Measurements from ENCODE around the gene SETBP1.

SETBP1 gene

DNA sequence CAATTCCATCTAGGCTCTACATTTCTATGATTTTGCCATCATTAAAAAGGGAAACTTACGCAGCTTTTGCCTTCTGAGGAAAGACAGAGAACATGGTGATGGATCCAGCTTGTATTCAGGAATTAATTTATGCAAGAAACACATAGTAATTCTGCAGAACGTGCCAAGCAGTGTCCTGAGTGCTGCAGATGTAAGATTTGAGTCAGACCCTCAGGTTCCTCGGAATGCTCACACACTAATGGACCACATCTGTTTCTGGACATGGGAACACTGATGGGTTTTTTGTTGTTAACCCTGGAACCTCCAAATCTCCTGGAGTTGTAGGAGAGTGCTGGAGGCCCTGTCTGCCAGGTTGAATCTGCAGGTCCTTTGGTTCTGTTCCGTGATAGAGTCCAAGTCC, 132.9 kb downstream of the SETBP1 start:
- Histone ChIP-seq H3K4me1 (ENCODE audit: control insufficient read depth, insufficient read depth, low read length) (no peaks in the 10 kb centered on the region), H3K27me3 (ENCODE audit: control insufficient read depth, insufficient read depth, low read length) (peaks cover 3% of the 10 kb centered on the region), H3K4me3 (ENCODE audit: low read length) (no peak overlapping the region), H3K4me2 (ENCODE audit: low read length) (no peak overlapping the region), H3K36me3 (ENCODE audit: insufficient read depth, low read length) (no peaks in the 10 kb centered on the region), H3K9ac (ENCODE audit: low read depth, low read length) (no peak overlapping the region), H3K9me3 (replicated peaks; ENCODE audit: low read length) (no peaks in the 10 kb centered on the region)

DNA sequence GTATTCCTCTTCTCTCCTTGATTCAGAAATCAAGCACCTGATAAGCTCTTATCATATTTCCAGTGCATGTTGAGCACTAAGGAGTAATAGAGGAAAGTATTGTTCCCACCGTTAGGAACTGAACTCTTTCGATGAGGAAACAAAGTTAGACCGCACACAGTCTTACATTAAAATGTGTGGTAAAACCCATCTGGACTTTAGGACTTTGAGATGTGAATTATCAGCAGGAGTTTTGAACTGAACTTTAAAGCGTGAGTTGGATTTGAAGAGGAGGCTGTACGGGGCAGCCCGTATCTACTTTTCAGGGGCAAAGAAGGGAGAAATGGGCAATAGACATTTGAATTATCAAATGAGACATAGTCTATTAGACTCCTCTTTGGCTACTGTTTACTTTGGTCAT, 134.4 kb downstream of the SETBP1 start:
- Histone ChIP-seq H3K4me1 (ENCODE audit: control insufficient read depth, insufficient read depth, low read length) (no peaks in the 10 kb centered on the region), H3K9me3 (replicated peaks; ENCODE audit: low read length) (no peaks in the 10 kb centered on the region), H3K27me3 (ENCODE audit: control insufficient read depth, insufficient read depth, low read length) (peaks cover 3% of the 10 kb centered on the region), H3K36me3 (ENCODE audit: insufficient read depth, low read length) (no peaks in the 10 kb centered on the region), H3K4me3 (ENCODE audit: low read length) (no peak overlapping the region), H3K4me2 (ENCODE audit: low read length) (no peak overlapping the region), H3K9ac (ENCODE audit: low read depth, low read length) (no peak overlapping the region)

DNA sequence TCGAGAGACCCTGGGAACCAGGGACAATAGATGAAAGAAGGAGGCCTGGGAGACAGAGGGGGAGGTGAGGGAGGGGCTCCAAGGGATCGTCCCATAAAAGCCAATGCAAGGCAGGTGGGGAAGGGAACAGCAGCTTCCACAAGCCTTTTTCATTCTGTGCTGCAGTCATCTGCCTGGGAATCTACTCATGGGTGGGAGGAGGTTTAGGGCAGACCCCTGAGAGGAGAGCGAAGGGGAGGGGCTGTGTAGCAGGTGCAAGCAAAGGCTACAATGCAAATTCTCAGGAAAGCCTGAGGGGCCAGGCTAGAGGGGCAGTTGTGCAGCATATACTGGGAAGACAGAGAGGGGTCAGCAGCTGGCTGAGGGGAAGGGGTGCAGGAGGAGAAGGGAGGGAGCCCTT, 135.4 kb downstream of the SETBP1 start:
- Histone ChIP-seq H3K4me2 (ENCODE audit: low read length) (no peak overlapping the region), H3K36me3 (ENCODE audit: insufficient read depth, low read length) (no peaks in the 10 kb centered on the region), H3K4me1 (ENCODE audit: control insufficient read depth, insufficient read depth, low read length) (no peaks in the 10 kb centered on the region), H3K27me3 (ENCODE audit: control insufficient read depth, insufficient read depth, low read length) (peaks cover 3% of the 10 kb centered on the region), H3K4me3 (ENCODE audit: low read length) (no peak overlapping the region), H3K9me3 (replicated peaks; ENCODE audit: low read length) (no peaks in the 10 kb centered on the region), H3K9ac (ENCODE audit: low read depth, low read length) (no peak overlapping the region)

- Histone ChIP-seq H3K9ac (ENCODE audit: low read depth, low read length) (no peak overlapping the region), H3K9me3 (replicated peaks; ENCODE audit: low read length) (no peaks in the 10 kb centered on the region), H3K27me3 (ENCODE audit: control insufficient read depth, insufficient read depth, low read length) (no peaks in the 10 kb centered on the region), H3K4me2 (ENCODE audit: low read length) (no peak overlapping the region), H3K36me3 (ENCODE audit: insufficient read depth, low read length) (no peaks in the 10 kb centered on the region), H3K4me3 (ENCODE audit: low read length) (no peak overlapping the region), H3K4me1 (ENCODE audit: control insufficient read depth, insufficient read depth, low read length) (no peaks in the 10 kb centered on the region)
Measured at GRCh38 chr18:44816477-44816876, 135.8 kb downstream of the SETBP1 start.

- no peak overlapping the region for H3K4me3 ChIP-seq (ENCODE audit: low read length)
- no peaks in the 10 kb centered on the region for H3K4me1 ChIP-seq (ENCODE audit: control insufficient read depth, insufficient read depth, low read length)
- H3K4me2 ChIP-seq (ENCODE audit: low read length) = no peak overlapping the region
- no peak overlapping the region for H3K9ac ChIP-seq (ENCODE audit: low read depth, low read length)
- no peaks in the 10 kb centered on the region for H3K27me3 ChIP-seq (ENCODE audit: control insufficient read depth, insufficient read depth, low read length)
- H3K36me3 ChIP-seq (ENCODE audit: insufficient read depth, low read length) = no peaks in the 10 kb centered on the region
- no peaks in the 10 kb centered on the region for H3K9me3 ChIP-seq (replicated peaks; ENCODE audit: low read length)
Measured at GRCh38 chr18:44817831-44818473, 137.3 kb downstream of the SETBP1 start.

- no peak overlapping the region for H3K9ac ChIP-seq (ENCODE audit: low read depth, low read length)
- H3K36me3 ChIP-seq (ENCODE audit: insufficient read depth, low read length) = no peaks in the 10 kb centered on the region
- no peaks in the 10 kb centered on the region for H3K4me1 ChIP-seq (ENCODE audit: control insufficient read depth, insufficient read depth, low read length)
- no peaks in the 10 kb centered on the region for H3K27me3 ChIP-seq (ENCODE audit: control insufficient read depth, insufficient read depth, low read length)
- H3K9me3 ChIP-seq (replicated peaks; ENCODE audit: low read length) = no peaks in the 10 kb centered on the region
- no peak overlapping the region for H3K4me3 ChIP-seq (ENCODE audit: low read length)
- no peak overlapping the region for H3K4me2 ChIP-seq (ENCODE audit: low read length)
Measured at GRCh38 chr18:44818668-44819403, 138.1 kb downstream of the SETBP1 start.

GRCh38 chr18:44819944-44820510, 139.3 kb downstream of the SETBP1 start:
- Histone ChIP-seq H3K4me3 (ENCODE audit: low read length) (no peak overlapping the region), H3K4me1 (ENCODE audit: control insufficient read depth, insufficient read depth, low read length) (no peaks in the 10 kb centered on the region), H3K9ac (ENCODE audit: low read depth, low read length) (no peak overlapping the region), H3K4me2 (ENCODE audit: low read length) (no peak overlapping the region), H3K36me3 (ENCODE audit: insufficient read depth, low read length) (no peaks in the 10 kb centered on the region), H3K27me3 (ENCODE audit: control insufficient read depth, insufficient read depth, low read length) (no peaks in the 10 kb centered on the region), H3K9me3 (replicated peaks; ENCODE audit: low read length) (no peaks in the 10 kb centered on the region)

- Histone ChIP-seq H3K4me1 (ENCODE audit: control insufficient read depth, insufficient read depth, low read length) (peaks cover 7% of the 10 kb centered on the region), H3K9me3 (replicated peaks; ENCODE audit: low read length) (no peaks in the 10 kb centered on the region), H3K9ac (ENCODE audit: low read depth, low read length) (no peak overlapping the region), H3K27me3 (ENCODE audit: control insufficient read depth, insufficient read depth, low read length) (no peaks in the 10 kb centered on the region), H3K4me2 (ENCODE audit: low read length) (no peak overlapping the region), H3K36me3 (ENCODE audit: insufficient read depth, low read length) (no peaks in the 10 kb centered on the region), H3K4me3 (ENCODE audit: low read length) (no peak overlapping the region)
Measured at GRCh38 chr18:44821924-44822323, 141.2 kb downstream of the SETBP1 start.

DNA sequence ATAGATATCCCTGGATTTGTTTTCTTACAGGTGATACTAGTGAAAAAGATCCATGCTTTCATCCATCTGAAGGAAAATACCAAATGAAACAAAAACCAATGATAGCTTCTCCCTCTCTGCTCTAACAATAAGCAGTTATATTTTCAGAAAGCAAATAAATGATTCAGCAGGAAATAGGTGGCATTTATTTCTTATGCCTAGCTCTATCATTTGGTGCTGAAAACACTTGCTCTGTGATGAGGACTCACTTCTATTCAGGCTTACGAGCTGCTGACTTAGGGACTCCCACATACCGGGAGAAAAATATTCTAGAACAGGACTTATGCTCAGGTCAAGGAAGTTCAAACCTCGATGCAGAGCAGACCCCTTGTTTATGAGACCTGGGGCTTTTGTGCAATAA, 142.6 kb downstream of the SETBP1 start:
- Histone ChIP-seq H3K27me3 (ENCODE audit: control insufficient read depth, insufficient read depth, low read length) (no peaks in the 10 kb centered on the region), H3K4me2 (ENCODE audit: low read length) (no peak overlapping the region), H3K9me3 (replicated peaks; ENCODE audit: low read length) (no peaks in the 10 kb centered on the region), H3K36me3 (ENCODE audit: insufficient read depth, low read length) (no peaks in the 10 kb centered on the region), H3K9ac (ENCODE audit: low read depth, low read length) (no peak overlapping the region), H3K4me1 (ENCODE audit: control insufficient read depth, insufficient read depth, low read length) (peaks cover 8% of the 10 kb centered on the region), H3K4me3 (ENCODE audit: low read length) (no peak overlapping the region)

GRCh38 chr18:44823782-44824181, 143.1 kb downstream of the SETBP1 start:
- Histone ChIP-seq H3K36me3 (ENCODE audit: insufficient read depth, low read length) (no peaks in the 10 kb centered on the region), H3K27me3 (ENCODE audit: control insufficient read depth, insufficient read depth, low read length) (no peaks in the 10 kb centered on the region), H3K4me1 (ENCODE audit: control insufficient read depth, insufficient read depth, low read length) (peaks cover 8% of the 10 kb centered on the region), H3K4me2 (ENCODE audit: low read length) (no peak overlapping the region), H3K9me3 (replicated peaks; ENCODE audit: low read length) (no peaks in the 10 kb centered on the region), H3K4me3 (ENCODE audit: low read length) (no peak overlapping the region), H3K9ac (ENCODE audit: low read depth, low read length) (no peak overlapping the region)

- Histone ChIP-seq H3K9me3 (replicated peaks; ENCODE audit: low read length) (no peaks in the 10 kb centered on the region), H3K4me3 (ENCODE audit: low read length) (no peak overlapping the region), H3K4me2 (ENCODE audit: low read length) (no peak overlapping the region), H3K9ac (ENCODE audit: low read depth, low read length) (no peak overlapping the region), H3K27me3 (ENCODE audit: control insufficient read depth, insufficient read depth, low read length) (no peaks in the 10 kb centered on the region), H3K36me3 (ENCODE audit: insufficient read depth, low read length) (no peaks in the 10 kb centered on the region), H3K4me1 (ENCODE audit: control insufficient read depth, insufficient read depth, low read length) (peaks cover 8% of the 10 kb centered on the region)
Measured at GRCh38 chr18:44824884-44825283, 144.2 kb downstream of the SETBP1 start.

Data from skeletal muscle satellite cell (primary cell).